Hepatocyte (in vitro differentiated cells): ENCODE data around the gene ZNF681. TPM values are rescaled to one million over a fixed set of nuclear protein-coding genes. Genes with fewer than 3 reads are reported as not detected.
A peak's percentile ranks its signal among the peaks of the same experiment; 100 is the strongest.

Experiments used
- DNase-seq: peaks from one replicate; pipeline ENCODE4 v3.0.0-alpha.2; 2016; ENCODE audit warnings: low spot score
- H2AFZ ChIP-seq: fragments of 200-600 bp; sonication (generic); 2 replicates; pipeline ENCODE4 v1.6.0; 2016; ENCODE audit warnings: antibody characterized with exemption, mild to moderate bottlenecking
- H3K27ac ChIP-seq: fragments of 200-600 bp; sonication (generic); 2 replicates; pipeline ENCODE4 v1.5.1; 2016; ENCODE audit warnings: mild to moderate bottlenecking
- H3K27me3 ChIP-seq: fragments of 200-600 bp; sonication (generic); 2 replicates; pipeline ENCODE4 v1.6.1; 2016
- H3K36me3 ChIP-seq: fragments of 200-600 bp; sonication (generic); replicated peaks from 2 replicates; pipeline ENCODE4 v1.5.1; 2016; ENCODE audit warnings: low read depth; ENCODE audit not compliant: insufficient read depth
- H3K4me1 ChIP-seq: fragments of 200-600 bp; sonication (generic); 2 replicates; pipeline ENCODE4 v1.5.1; 2016; ENCODE audit warnings: mild to moderate bottlenecking, moderate library complexity; ENCODE audit not compliant: insufficient read depth
- H3K4me2 ChIP-seq: fragments of 200-600 bp; sonication (generic); 2 replicates; pipeline ENCODE4 v1.6.0; 2016
- H3K4me3 ChIP-seq: fragments of 200-600 bp; sonication (generic); 2 replicates; pipeline ENCODE4 v1.5.1; 2016; ENCODE audit warnings: mild to moderate bottlenecking
- H3K79me2 ChIP-seq: fragments of 200-600 bp; sonication (generic); 2 replicates; pipeline ENCODE4 v1.6.0; 2017; ENCODE audit warnings: mild to moderate bottlenecking
- H3K9me2 ChIP-seq: fragments of 200-600 bp; sonication (generic); replicated peaks from 2 replicates; pipeline ENCODE4 v1.6.0; 2017; ENCODE audit warnings: mild to moderate bottlenecking; ENCODE audit not compliant: insufficient read depth
- H3K9me3 ChIP-seq: fragments of 200-600 bp; sonication (generic); 2 replicates; pipeline ENCODE4 v1.5.1; 2016; ENCODE audit warnings: low read depth, mild to moderate bottlenecking
- H4K20me1 ChIP-seq: fragments of 200-600 bp; sonication (generic); 2 replicates; pipeline ENCODE4 v1.6.0; 2016; ENCODE audit warnings: mild to moderate bottlenecking; ENCODE audit not compliant: insufficient read depth, poor library complexity, severe bottlenecking
- CTCF ChIP-seq: fragments of 200-600 bp; sonication (generic); IDR thresholded peaks from 2 replicates; pipeline ENCODE4 v1.5.1; 2016; ENCODE audit warnings: antibody characterized with exemption, mild to moderate bottlenecking; ENCODE audit not compliant: poor library complexity
- EZH2 ChIP-seq: fragments of 200-600 bp; sonication (generic); IDR thresholded peaks from 2 replicates; pipeline ENCODE4 v1.6.1; 2016; ENCODE audit warnings: antibody characterized with exemption, mild to moderate bottlenecking, borderline replicate concordance
- EZH2phosphoT487 ChIP-seq: fragments of 200-600 bp; sonication (generic); IDR thresholded peaks from one replicate; pipeline ENCODE4 v1.6.1; 2018; ENCODE audit warnings: antibody characterized with exemption, mild to moderate bottlenecking, low read depth, moderate library complexity; ENCODE audit not compliant: unreplicated experiment, severe bottlenecking
- WGBS: methylation state at CpG from one replicate; pipeline ENCODE4 v1.1.6; 2016; ENCODE audit warnings: low lambda C conversion rate; ENCODE audit errors: missing lambda C conversion rate; 5-methylcytosine and 5-hydroxymethylcytosine counted together
- polyA plus RNA-seq: library from polyadenylated mRNA; unstranded; fragments of >200 nt; fragmentation: Nextera tagmentation; extraction: Ambion mirVana; gene quantifications from 2 replicates; pipeline ENCODE4 v1.2.1, GENCODE V29; 2016
- total RNA-seq: library from RNA; depleted of rRNA; stranded (reverse); fragments of >200 nt; gene quantifications from 2 replicates; pipeline ENCODE4 v1.2.3, GENCODE V29; 2014

Gene ZNF681
- total RNA-seq = 4.4 and 5.9 TPM in 2 replicates
- polyA plus RNA-seq = 0.74 and 0.78 TPM in 2 replicates

- peaks cover 21% of the 10 kb centered on the region for H3K79me2 ChIP-seq
- no peaks in the 10 kb centered on the region for H3K27me3 ChIP-seq
- peak within 1 kb of the TSS; percentile 90 for H3K27ac ChIP-seq
- H3K9me3 ChIP-seq = no peaks in the 10 kb centered on the region
- H3K4me3 ChIP-seq = peak within 1 kb of the TSS; percentile 89
- WGBS = 10% methylated on average over 43 of the region's 44 CpGs
- no peaks in the 10 kb centered on the region for H4K20me1 ChIP-seq
- peak; percentile 94 for DNase-seq
- peak within 1 kb of the TSS; percentile 87 for H3K4me2 ChIP-seq
- no peaks in the 10 kb centered on the region for H3K4me1 ChIP-seq
- H3K9me2 ChIP-seq = no peaks in the 10 kb centered on the region
- TF ChIP-seq EZH2 = no peak
- TF ChIP-seq CTCF = peak; percentile 6
- no peak for TF ChIP-seq EZH2phosphoT487
- no peaks in the 10 kb centered on the region for H3K36me3 ChIP-seq
- peak within 1 kb of the TSS; percentile 95 for H2AFZ ChIP-seq
Observed at GRCh38 chr19:23758187-23759074, at the start of gene ZNF681. Gene ZNF681 (minus strand): TSS chr19:23758891. CDS start chr19:23758749, 142 bp downstream.

- Histone ChIP-seq H2AFZ (no peak overlapping the region), H3K4me2 (no peak overlapping the region), H3K27ac (no peak overlapping the region), H3K9me3 (peaks cover 4% of the 10 kb centered on the region), H4K20me1 (no peaks in the 10 kb centered on the region), H3K27me3 (no peaks in the 10 kb centered on the region), H3K4me3 (no peak overlapping the region), H3K9me2 (no peaks in the 10 kb centered on the region), H3K36me3 (no peaks in the 10 kb centered on the region), H3K4me1 (no peaks in the 10 kb centered on the region), H3K79me2 (peaks cover 22% of the 10 kb centered on the region)
- 66% methylated on average over 4 of the region's 4 CpGs for WGBS
- TF ChIP-seq CTCF = no peak
- no peak for TF ChIP-seq EZH2phosphoT487
- no peak for TF ChIP-seq EZH2
- DNase-seq = no peak
Observed at GRCh38 chr19:23804676-23805075, 46.0 kb upstream of the ZNF681 start.

- no peak overlapping the region for H2AFZ ChIP-seq
- peaks cover 4% of the 10 kb centered on the region for H3K9me3 ChIP-seq
- peak; percentile 23 for DNase-seq
- TF ChIP-seq EZH2phosphoT487 (no peak), CTCF (no peak), EZH2 (no peak)
- peak overlapping the region; percentile 44 for H3K4me2 ChIP-seq
- H3K4me3 ChIP-seq = no peak overlapping the region
- no peaks in the 10 kb centered on the region for H3K27me3 ChIP-seq
- no peaks in the 10 kb centered on the region for H3K4me1 ChIP-seq
- H3K79me2 ChIP-seq = peaks cover 42% of the 10 kb centered on the region
- no peaks in the 10 kb centered on the region for H3K9me2 ChIP-seq
- H4K20me1 ChIP-seq = no peaks in the 10 kb centered on the region
- no peaks in the 10 kb centered on the region for H3K36me3 ChIP-seq
- H3K27ac ChIP-seq = peak overlapping the region; percentile 40
Observed at GRCh38 chr19:23802290-23802689, 43.6 kb upstream of the ZNF681 start.
